Motor neuron (in vitro differentiated cells): ENCODE data around the gene AFF3. TPM values are rescaled to one million over a fixed set of nuclear protein-coding genes. Genes with fewer than 3 reads are reported as not detected.
"Not testable (repeated sequence)": the region's sequence is repeated elsewhere in the genome, so short reads cannot be mapped to it uniquely, and the experiment has no call there.

Experiments
- ATAC-seq, 8 experiments: fragments of 200-7000 bp; cut with Tn5 transposase; replicated peaks in 6 of 8; 2 replicates each; pipeline ENCODE4 v1.8.0; 2021; ENCODE audit warnings: mild to moderate bottlenecking in 8 of 8, moderate library complexity in 8 of 8
- H3K27ac ChIP-seq, 2 donors: fragments of 250-450 bp; sonication (Bioruptor Pico); 2 replicates each; pipeline ENCODE4 v1.9.0; 2021; ENCODE audit warnings: antibody characterized with exemption in 2 of 2, mild to moderate bottlenecking in 2 of 2, moderate library complexity in 1 of 2
- H3K4me1 ChIP-seq, 2 donors: fragments of 250-450 bp; sonication (Bioruptor Pico); replicated peaks in 1 of 2; 2 replicates each; pipeline ENCODE4 v1.6.1; 2021; ENCODE audit warnings: antibody characterized with exemption in 2 of 2, mild to moderate bottlenecking in 2 of 2, moderate library complexity in 1 of 2
- H3K4me3 ChIP-seq, 5 donors: fragments of 250-450 bp; sonication (Bioruptor Pico); 2 replicates each; pipeline ENCODE4 v1.9.0; 2021; ENCODE audit warnings: antibody characterized with exemption in 5 of 5, mild to moderate bottlenecking in 5 of 5, moderate library complexity in 4 of 5
- WGBS, 10 experiments: fragments of 450-650 bp; shearing (Covaris generic); methylation state at CpG; one replicate each; pipeline ENCODE4 v1.0.0; 2022; 5-methylcytosine and 5-hydroxymethylcytosine counted together
- in situ Hi-C, 9 experiments: fragments of 400-800 bp; cut with MboI; loops; one replicate each; pipeline ENCODE4 v1.15.0; 2021; ENCODE audit warnings: low sequenced_read_pairs in 9 of 9, low pct_unique_long_range_greater_than_20kb in 2 of 9; ENCODE audit not compliant: unreplicated experiment in 9 of 9
- total RNA-seq, 8 experiments: library from RNA; unstranded; fragments of 300-600 nt; gene quantifications; 2 replicates each; pipeline versions ENCODE4 v1.2.3 to v1.2.4, GENCODE V29; 2022

The AFF3 gene
- total RNA-seq, 8 experiments from 2014 or later, result 0.99 to 33.6 (median 16.7) TPM

DNA sequence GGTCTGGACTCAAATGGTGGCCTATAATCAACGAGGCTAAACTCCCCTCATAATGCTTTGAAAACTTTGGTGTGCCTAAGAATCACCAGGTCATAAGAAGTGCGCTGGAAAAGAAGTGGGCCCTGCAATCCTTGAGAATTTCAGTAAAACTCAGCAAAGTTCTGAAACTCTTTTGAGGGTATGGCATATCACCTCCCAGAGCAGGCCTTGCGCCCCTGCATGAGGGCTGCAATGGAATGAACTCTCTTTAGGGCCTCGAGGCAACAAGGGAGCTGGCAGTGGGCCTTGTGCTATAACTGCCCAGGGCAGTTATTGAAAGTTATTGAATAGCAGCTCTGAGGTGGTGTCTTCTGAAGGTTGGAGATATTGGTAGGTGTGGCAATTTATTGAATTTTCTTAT is 34.5 kb upstream of the AFF3 start:
- no peak for ATAC-seq
- 43 to 87% (median 66%) methylated on average over 1 to 4 of the region's 4 CpGs; no CpG with 5 or more reads in 4 of the 10 experiments for WGBS, 10 experiments
- peaks cover 0 to under 1% of the 10 kb centered on the region in 2 donors for H3K4me1 ChIP-seq
- H3K27ac ChIP-seq, result no peak overlapping the region
- in situ Hi-C loops, result no loop called here
- no peak overlapping the region for H3K4me3 ChIP-seq

DNA sequence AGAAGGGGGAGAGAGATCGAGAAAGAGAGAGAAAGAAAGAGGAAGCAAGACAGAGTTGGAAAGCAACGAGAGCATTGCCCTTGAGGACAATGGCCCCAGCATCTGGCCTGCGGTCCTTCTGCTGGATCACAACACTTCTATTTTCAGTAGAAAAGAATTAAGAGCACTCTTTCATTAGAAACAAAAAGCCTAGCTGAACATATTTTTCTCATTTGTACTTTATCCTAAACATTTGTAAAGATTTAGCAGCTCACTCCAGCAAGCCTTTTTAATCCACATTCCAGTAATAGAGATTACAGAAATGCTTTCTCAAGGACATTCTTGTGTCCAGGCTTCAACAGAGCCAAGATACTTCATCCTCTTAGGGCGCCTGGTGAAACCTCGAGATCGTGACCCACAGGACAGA is 31.6 kb upstream of the AFF3 start:
- 0 to 100% (median 71%) methylated on average over 1 to 6 of the region's 6 CpGs; no CpG with 5 or more reads in 1 of the 10 experiments for WGBS, 10 experiments
- H3K4me1 ChIP-seq, result no peaks in the 10 kb centered on the region
- no peak for ATAC-seq

GRCh38 chr2:100166701-100167100 is 24.3 kb upstream of the AFF3 start:
- Histone ChIP-seq H3K4me1 (no peaks in the 10 kb centered on the region), H3K27ac (no peak overlapping the region), H3K4me3 (no peak overlapping the region)
- in situ Hi-C loops, result no loop called here
- WGBS, 10 experiments, result 50 to 100% (median 83%) methylated on average over 1 to 6 of the region's 6 CpGs
- ATAC-seq, result no peak

More for the DNA sequence above, 31.6 kb upstream of the AFF3 start:
- in situ Hi-C loops, result no loop called here
- Histone ChIP-seq H3K27ac (no peak overlapping the region), H3K4me3 (no peak overlapping the region)

GRCh38 chr2:100163605-100164004 is 21.2 kb upstream of the AFF3 start:
- Histone ChIP-seq H3K27ac (no peak overlapping the region), H3K4me1 (no peaks in the 10 kb centered on the region), H3K4me3 (no peak overlapping the region)
- no peak for ATAC-seq
- in situ Hi-C loops, result no loop called here

DNA sequence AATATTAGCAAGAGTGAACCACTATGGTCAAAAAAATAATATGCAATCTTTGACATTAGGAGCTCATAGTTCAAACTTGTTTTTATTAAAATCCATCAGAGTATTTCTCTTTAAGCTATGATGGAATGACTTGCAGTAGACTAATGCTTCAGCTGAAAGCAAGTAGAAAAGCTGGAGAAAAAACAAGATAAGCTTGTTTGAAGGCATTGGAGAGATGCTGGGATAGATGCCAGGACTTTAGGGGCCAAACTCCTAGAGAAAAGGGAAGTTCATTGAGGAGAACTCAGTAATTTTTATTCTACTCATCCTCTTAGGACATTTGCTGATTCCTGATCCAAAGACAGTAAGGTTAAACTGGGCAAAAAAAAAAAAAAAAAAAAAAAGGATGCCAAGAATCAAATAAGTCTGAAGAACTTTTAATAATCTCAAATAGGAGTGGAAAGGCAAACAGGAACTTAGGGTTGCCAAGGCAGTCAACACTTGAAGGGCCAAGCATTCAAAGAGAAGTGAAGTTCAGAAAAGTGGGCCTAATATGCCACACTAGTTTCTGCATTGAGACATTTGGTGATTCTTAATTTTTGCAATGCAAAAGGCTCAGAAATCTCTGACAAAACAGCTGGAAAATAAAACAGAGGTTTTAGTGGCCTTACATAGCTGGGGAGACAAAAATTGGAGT is 19.7 kb upstream of the AFF3 start:
- in situ Hi-C loops, result no loop called here
- no peak for ATAC-seq
- no peak overlapping the region for H3K27ac ChIP-seq
- no peak overlapping the region for H3K4me3 ChIP-seq
- H3K4me1 ChIP-seq, result no peaks in the 10 kb centered on the region

- no peak overlapping the region for H3K27ac ChIP-seq
- no peak overlapping the region for H3K4me3 ChIP-seq
- H3K4me1 ChIP-seq, result no peaks in the 10 kb centered on the region
- no peak for ATAC-seq
- in situ Hi-C loops, result no loop called here
- WGBS, 10 experiments, result 63 to 100% (median 100%) methylated on average over 1 of the region's 1 CpG
Measured at GRCh38 chr2:100160396-100160795, 18.0 kb upstream of the AFF3 start.

DNA sequence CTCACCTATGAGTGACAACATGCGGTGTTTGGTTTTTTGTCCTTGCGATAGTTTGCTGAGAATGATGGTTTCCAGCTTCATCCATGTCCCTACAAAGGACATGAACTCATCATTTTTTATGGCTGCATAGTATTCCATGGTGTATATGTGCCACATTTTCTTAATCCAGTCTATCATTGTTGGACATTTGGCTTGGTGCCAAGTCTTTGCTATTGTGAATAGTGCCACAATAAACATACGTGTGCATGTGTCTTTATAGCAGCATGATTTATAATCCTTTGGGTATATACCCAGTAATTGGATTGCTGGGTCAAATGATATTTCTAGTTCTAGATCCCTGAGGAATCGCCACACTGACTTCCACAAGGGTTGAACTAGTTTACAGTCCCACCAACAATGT is 9.4 kb upstream of the AFF3 start:
- in situ Hi-C loops, H3K4me3 ChIP-seq, ATAC-seq, H3K4me1 ChIP-seq, H3K27ac ChIP-seq: not testable (repeated sequence)
- WGBS, 10 experiments, result 60% methylated on average over 1 of the region's 4 CpGs; no CpG with 5 or more reads in 9 of the 10 experiments

- 0 to 95% (median 80%) methylated on average over 1 to 3 of the region's 3 CpGs; no CpG with 5 or more reads in 1 of the 10 experiments for WGBS, 10 experiments
- Histone ChIP-seq H3K27ac (no peak overlapping the region), H3K4me3 (no peak overlapping the region), H3K4me1 (peaks cover 0 to 9% of the 10 kb centered on the region in 2 donors)
- in situ Hi-C loops, result no loop called here
- ATAC-seq, result no peak
Measured at GRCh38 chr2:100151310-100151709, 8.9 kb upstream of the AFF3 start.

DNA sequence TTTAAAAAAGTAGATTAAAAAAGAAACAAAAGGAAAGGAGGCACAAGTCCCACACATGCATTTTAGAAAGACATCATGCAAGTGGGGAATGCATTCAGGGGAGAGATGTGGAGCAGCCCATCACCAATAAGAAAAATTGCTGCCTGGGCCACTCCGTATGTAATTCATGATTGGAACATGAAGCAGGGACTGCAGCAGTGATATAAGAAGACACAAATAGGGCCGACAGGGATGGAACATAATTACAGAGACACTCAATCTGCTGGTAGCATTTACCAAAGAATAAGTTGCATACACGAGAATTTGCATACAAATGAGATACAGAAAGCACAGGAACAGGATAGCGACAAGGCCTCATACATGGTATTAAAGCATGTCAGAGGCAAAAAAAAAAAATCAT is 6.5 kb upstream of the AFF3 start:
- Histone ChIP-seq H3K4me1 (peaks cover 0 to 9% of the 10 kb centered on the region in 2 donors), H3K4me3 (no peak overlapping the region), H3K27ac (no peak overlapping the region)
- 6 to 92% (median 72%) methylated on average over 2 to 4 of the region's 4 CpGs for WGBS, 10 experiments
- in situ Hi-C loops, result no loop called here
- peak in 5 of 8 experiments; percentile 24 to 81 (median 36) for ATAC-seq

GRCh38 chr2:100146657-100146960 is 4.2 kb upstream of the AFF3 start:
- in situ Hi-C loops, result no loop called here
- peaks cover 0 to 9% of the 10 kb centered on the region in 2 donors for H3K4me1 ChIP-seq
- ATAC-seq, result no peak
- no peak overlapping the region for H3K27ac ChIP-seq
- no peak overlapping the region for H3K4me3 ChIP-seq
- WGBS, 10 experiments, result 0 to 83% (median 40%) methylated on average over 1 to 2 of the region's 2 CpGs; no CpG with 5 or more reads in 5 of the 10 experiments

- in situ Hi-C loops, result no loop called here
- 29 to 93% (median 82%) methylated on average over 2 to 7 of the region's 11 CpGs; no CpG with 5 or more reads in 3 of the 10 experiments for WGBS, 10 experiments
- H3K4me3 ChIP-seq, result no peak overlapping the region
Measured at GRCh38 chr2:100145893-100146656, 3.7 kb upstream of the AFF3 start.

GRCh38 chr2:100143286-100143685 is 896 bp upstream of the AFF3 start:
- peaks cover 0 to 12% of the 10 kb centered on the region in 2 donors for H3K4me1 ChIP-seq
- no peak overlapping the region for H3K4me3 ChIP-seq
- no peak for ATAC-seq
- WGBS, 10 experiments, result 54 to 100% (median 89%) methylated on average over 2 to 4 of the region's 6 CpGs; no CpG with 5 or more reads in 1 of the 10 experiments
- no peak overlapping the region for H3K27ac ChIP-seq
- in situ Hi-C loops, result no loop called here

More at GRCh38 chr2:100145893-100146656, 3.7 kb upstream of the AFF3 start:
- Histone ChIP-seq H3K4me1 (peaks cover 0 to 9% of the 10 kb centered on the region in 2 donors), H3K27ac (no peak overlapping the region)
- no peak for ATAC-seq

GRCh38 chr2:100141906-100142305 is 484 bp downstream of the AFF3 start:
- Histone ChIP-seq H3K27ac (no peak overlapping the region), H3K4me1 (peaks cover 0 to 12% of the 10 kb centered on the region in 2 donors), H3K4me3 (no peak overlapping the region)
- no peak for ATAC-seq
- in situ Hi-C loops, result no loop called here
- WGBS, 10 experiments, result 20 to 100% (median 92%) methylated on average over 1 to 2 of the region's 3 CpGs; no CpG with 5 or more reads in 4 of the 10 experiments
